ENCODE data around the gene P3H2.

The P3H2 gene

GRCh38 chr3:190065204-190065603, 55.5 kb downstream of the P3H2 start:
- Mint-ChIP-seq H3K27ac (no peak overlapping the region), H3K4me3 (no peak overlapping the region), H3K9me3 (no peaks in the 10 kb centered on the region), H3K27me3 (ENCODE audit: low read depth) (peaks cover 6% of the 10 kb centered on the region), H3K36me3 (ENCODE audit: low read depth) (no peaks in the 10 kb centered on the region), H3K4me1 (ENCODE audit: low read depth) (no peaks in the 10 kb centered on the region)
- no peak for DNase-seq (ENCODE audit: low spot score)

DNA sequence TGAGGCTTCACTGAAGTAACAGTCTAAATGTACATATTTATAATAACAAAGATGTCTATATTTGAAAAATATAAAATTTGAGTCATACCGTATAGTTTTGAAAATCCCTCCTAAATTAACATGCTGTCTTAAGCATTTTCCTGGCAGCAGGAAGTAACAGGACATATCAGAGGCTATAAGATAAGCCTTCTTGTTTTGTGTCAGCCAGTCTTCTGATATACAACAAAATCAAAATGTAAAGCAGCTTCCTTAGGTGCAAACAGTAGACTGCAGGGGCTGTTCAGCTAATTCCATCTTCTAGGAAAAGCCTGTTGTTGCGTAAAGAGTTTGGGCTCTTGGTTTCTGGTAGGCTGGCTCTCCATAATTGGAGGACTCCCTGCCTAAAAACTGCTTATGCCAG, 56.0 kb downstream of the P3H2 start:
- H3K27ac Mint-ChIP-seq, result no peak overlapping the region
- H3K27me3 Mint-ChIP-seq (ENCODE audit: low read depth), result peaks cover 6% of the 10 kb centered on the region
- no peaks in the 10 kb centered on the region for H3K9me3 Mint-ChIP-seq
- DNase-seq (ENCODE audit: low spot score), result no peak
- no peak overlapping the region for H3K4me3 Mint-ChIP-seq
- H3K4me1 Mint-ChIP-seq (ENCODE audit: low read depth), result no peaks in the 10 kb centered on the region
- H3K36me3 Mint-ChIP-seq (ENCODE audit: low read depth), result no peaks in the 10 kb centered on the region

DNA sequence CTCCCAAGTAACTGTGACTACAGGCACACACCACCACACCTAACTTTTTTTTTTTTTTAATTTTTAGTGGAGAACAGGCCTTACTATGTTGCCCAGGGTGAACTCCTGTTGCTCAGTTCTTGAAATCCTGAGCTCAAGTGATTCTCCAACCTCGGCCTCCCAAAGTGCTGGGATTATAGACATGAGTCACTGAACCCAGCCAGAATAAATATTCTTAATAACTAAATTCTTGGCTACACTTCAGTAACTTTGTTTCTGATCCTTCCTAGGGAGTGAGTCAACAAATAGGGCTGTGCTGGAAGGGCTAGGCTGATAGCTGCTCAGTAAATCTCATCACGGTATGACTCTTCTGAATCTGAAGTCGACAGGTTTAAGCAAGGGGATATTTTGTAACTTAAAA, 56.6 kb downstream of the P3H2 start:
- no peak overlapping the region for H3K4me3 Mint-ChIP-seq
- no peaks in the 10 kb centered on the region for H3K36me3 Mint-ChIP-seq (ENCODE audit: low read depth)
- H3K27ac Mint-ChIP-seq, result no peak overlapping the region
- no peaks in the 10 kb centered on the region for H3K9me3 Mint-ChIP-seq
- no peaks in the 10 kb centered on the region for H3K4me1 Mint-ChIP-seq (ENCODE audit: low read depth)
- DNase-seq (ENCODE audit: low spot score), result no peak
- peaks cover 7% of the 10 kb centered on the region for H3K27me3 Mint-ChIP-seq (ENCODE audit: low read depth)

GRCh38 chr3:190063490-190063889, 57.2 kb downstream of the P3H2 start:
- Mint-ChIP-seq H3K27ac (no peak overlapping the region), H3K9me3 (no peaks in the 10 kb centered on the region), H3K4me3 (no peak overlapping the region), H3K4me1 (ENCODE audit: low read depth) (no peaks in the 10 kb centered on the region), H3K36me3 (ENCODE audit: low read depth) (no peaks in the 10 kb centered on the region), H3K27me3 (ENCODE audit: low read depth) (peaks cover 10% of the 10 kb centered on the region)
- DNase-seq (ENCODE audit: low spot score), result no peak

GRCh38 chr3:190060192-190060775, 60.4 kb downstream of the P3H2 start:
- no peak for DNase-seq (ENCODE audit: low spot score)
- H3K4me3 Mint-ChIP-seq, result no peak overlapping the region
- no peaks in the 10 kb centered on the region for H3K36me3 Mint-ChIP-seq (ENCODE audit: low read depth)
- H3K4me1 Mint-ChIP-seq (ENCODE audit: low read depth), result no peaks in the 10 kb centered on the region
- H3K27me3 Mint-ChIP-seq (ENCODE audit: low read depth), result peaks cover 8% of the 10 kb centered on the region
- H3K9me3 Mint-ChIP-seq, result no peaks in the 10 kb centered on the region
- H3K27ac Mint-ChIP-seq, result no peak overlapping the region

DNA sequence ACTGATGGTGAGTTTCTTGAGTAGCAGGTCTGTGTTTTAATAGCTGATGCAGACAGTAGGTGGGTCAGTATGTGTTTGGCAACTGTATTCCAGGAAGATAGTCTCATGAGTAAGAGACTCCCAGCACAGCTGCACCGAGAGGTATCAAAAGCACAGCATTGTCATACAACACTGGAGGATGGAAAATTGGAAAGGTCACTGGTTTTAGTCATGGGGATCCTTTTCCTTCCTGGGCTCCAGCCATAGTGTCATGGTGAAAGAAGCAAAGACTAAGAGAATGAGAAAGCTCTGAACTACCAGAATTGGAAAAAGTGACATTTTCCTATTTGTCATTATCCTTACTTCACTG, 61.5 kb downstream of the P3H2 start:
- H3K27ac Mint-ChIP-seq, result no peak overlapping the region
- no peaks in the 10 kb centered on the region for H3K36me3 Mint-ChIP-seq (ENCODE audit: low read depth)
- no peaks in the 10 kb centered on the region for H3K9me3 Mint-ChIP-seq
- H3K4me1 Mint-ChIP-seq (ENCODE audit: low read depth), result no peaks in the 10 kb centered on the region
- DNase-seq (ENCODE audit: low spot score), result no peak
- no peak overlapping the region for H3K4me3 Mint-ChIP-seq
- peaks cover 8% of the 10 kb centered on the region for H3K27me3 Mint-ChIP-seq (ENCODE audit: low read depth)

DNA sequence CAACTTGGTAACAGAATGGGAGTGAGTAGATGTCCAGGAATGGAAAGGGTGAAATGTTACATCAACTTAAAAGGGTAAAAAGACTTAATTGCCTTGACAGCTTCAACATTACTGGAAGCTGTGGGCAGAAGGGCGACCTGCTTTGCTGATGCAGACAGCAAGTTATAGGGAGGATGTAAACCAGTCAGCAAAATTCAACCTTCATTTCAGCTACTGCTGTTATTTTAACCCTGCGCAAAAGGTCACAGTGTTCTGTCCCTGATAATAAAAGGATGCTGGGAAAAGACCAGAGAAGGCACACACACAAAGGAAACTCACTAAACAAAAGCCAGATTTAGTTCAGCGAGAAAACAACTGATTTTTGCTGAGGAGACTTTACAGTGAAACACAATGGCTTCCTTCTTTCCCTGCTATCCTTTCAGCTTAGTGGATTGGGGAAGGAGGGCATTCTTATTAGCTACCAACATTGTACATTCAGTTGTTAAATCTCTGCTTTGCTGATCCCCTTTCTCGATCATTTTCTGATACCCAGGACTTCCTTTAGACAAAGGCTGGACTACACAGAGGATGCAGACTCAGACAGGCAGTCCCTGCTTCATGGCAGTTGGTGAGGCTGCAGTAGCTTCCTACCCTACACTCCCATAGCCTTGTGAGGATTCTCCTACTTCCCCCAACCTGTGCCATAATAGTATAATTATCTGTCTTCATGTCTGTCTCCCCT, 62.0 kb downstream of the P3H2 start:
- DNase-seq (ENCODE audit: low spot score), result no peak
- Mint-ChIP-seq H3K36me3 (ENCODE audit: low read depth) (no peaks in the 10 kb centered on the region), H3K27me3 (ENCODE audit: low read depth) (peaks cover 8% of the 10 kb centered on the region), H3K4me1 (ENCODE audit: low read depth) (no peaks in the 10 kb centered on the region), H3K9me3 (no peaks in the 10 kb centered on the region), H3K4me3 (no peak overlapping the region), H3K27ac (no peak overlapping the region)

- Mint-ChIP-seq H3K9me3 (no peaks in the 10 kb centered on the region), H3K4me3 (no peak overlapping the region), H3K36me3 (ENCODE audit: low read depth) (no peaks in the 10 kb centered on the region), H3K27ac (no peak overlapping the region), H3K4me1 (ENCODE audit: low read depth) (no peaks in the 10 kb centered on the region), H3K27me3 (ENCODE audit: low read depth) (peaks cover 3% of the 10 kb centered on the region)
- no peak for DNase-seq (ENCODE audit: low spot score)
Measured at GRCh38 chr3:190056742-190057141, 64.0 kb downstream of the P3H2 start.

DNA sequence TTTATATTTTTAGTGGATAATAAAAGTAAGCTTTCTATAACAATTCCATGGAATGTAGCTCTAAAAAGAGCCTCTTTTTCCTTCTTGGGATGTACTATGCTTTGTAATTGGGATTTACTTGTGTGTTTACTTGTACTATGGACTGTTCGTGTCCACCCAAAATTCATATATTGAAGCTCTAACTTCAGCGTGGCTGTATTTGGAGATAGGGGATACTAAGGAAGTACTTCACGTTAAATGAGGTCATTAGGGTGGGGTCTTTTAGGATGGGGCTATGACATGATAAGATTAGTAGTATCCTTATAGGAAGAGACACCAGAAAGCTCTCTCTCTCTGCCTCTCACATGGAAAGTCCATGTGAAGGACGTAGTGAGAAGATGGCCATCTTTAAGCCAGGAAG, 64.9 kb downstream of the P3H2 start:
- H3K27ac Mint-ChIP-seq, result no peak overlapping the region
- no peaks in the 10 kb centered on the region for H3K36me3 Mint-ChIP-seq (ENCODE audit: low read depth)
- no peaks in the 10 kb centered on the region for H3K9me3 Mint-ChIP-seq
- H3K4me1 Mint-ChIP-seq (ENCODE audit: low read depth), result no peaks in the 10 kb centered on the region
- peaks cover 3% of the 10 kb centered on the region for H3K27me3 Mint-ChIP-seq (ENCODE audit: low read depth)
- no peak overlapping the region for H3K4me3 Mint-ChIP-seq
- no peak for DNase-seq (ENCODE audit: low spot score)

DNA sequence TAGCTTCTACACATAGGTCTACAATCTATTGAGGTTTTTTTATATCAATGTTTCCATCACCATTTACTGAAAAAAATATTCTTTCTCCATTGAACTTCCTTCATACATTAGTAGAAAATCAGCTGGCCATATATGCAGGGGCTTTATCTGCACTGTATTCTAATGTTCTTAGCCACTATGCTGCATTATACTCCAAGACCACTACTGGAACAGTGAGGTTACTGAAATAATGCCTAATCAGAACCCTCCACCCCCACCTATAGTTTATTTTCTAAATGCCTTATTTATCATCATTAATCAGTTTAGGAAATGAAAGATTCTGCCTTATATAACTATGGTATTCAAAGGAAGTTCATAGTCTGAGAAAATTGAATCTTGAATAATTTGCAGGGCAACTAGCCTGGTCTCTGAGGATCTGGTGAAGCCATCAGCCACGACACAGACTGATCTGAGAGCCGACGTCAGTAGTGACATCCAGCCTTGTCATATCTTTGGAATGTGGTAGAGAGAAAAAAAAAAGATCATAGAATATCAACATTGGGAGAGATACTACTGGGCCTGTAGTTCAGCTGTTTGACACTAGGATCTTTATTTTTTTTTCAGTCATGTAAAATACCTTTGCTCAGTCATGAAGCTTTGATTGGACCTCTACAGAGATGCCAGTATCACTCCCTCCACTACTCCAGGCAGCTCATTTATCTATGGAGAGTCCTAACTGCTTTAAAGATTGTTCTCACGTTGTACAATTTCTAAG, 66.6 kb downstream of the P3H2 start:
- Mint-ChIP-seq H3K27ac (no peak overlapping the region), H3K4me3 (no peak overlapping the region), H3K4me1 (ENCODE audit: low read depth) (no peaks in the 10 kb centered on the region), H3K27me3 (ENCODE audit: low read depth) (peaks cover 3% of the 10 kb centered on the region), H3K9me3 (no peaks in the 10 kb centered on the region), H3K36me3 (ENCODE audit: low read depth) (no peaks in the 10 kb centered on the region)
- no peak for DNase-seq (ENCODE audit: low spot score)

DNA sequence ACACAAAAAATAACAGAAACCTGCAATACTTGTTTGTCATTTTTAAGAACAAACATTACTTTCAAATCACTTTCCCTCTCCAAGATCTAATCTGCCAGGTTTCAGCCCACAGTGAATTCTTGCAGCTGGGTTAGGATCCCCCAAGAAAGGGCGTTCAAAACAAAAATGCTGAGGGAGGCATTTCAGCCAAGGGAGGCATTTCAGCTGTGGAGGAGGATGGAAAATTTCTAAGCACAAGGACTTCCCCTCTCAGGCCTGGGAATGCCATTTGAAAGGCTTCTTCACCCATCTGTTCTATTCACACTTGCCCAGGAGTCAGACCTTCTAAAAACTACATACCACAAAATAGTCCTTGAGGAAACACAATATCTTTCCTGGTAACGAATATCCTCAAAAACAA, 69.1 kb downstream of the P3H2 start:
- no peaks in the 10 kb centered on the region for H3K36me3 Mint-ChIP-seq (ENCODE audit: low read depth)
- no peak for DNase-seq (ENCODE audit: low spot score)
- no peaks in the 10 kb centered on the region for H3K9me3 Mint-ChIP-seq
- H3K27me3 Mint-ChIP-seq (ENCODE audit: low read depth), result peaks cover 8% of the 10 kb centered on the region
- no peak overlapping the region for H3K4me3 Mint-ChIP-seq
- H3K4me1 Mint-ChIP-seq (ENCODE audit: low read depth), result no peaks in the 10 kb centered on the region
- no peak overlapping the region for H3K27ac Mint-ChIP-seq

DNA sequence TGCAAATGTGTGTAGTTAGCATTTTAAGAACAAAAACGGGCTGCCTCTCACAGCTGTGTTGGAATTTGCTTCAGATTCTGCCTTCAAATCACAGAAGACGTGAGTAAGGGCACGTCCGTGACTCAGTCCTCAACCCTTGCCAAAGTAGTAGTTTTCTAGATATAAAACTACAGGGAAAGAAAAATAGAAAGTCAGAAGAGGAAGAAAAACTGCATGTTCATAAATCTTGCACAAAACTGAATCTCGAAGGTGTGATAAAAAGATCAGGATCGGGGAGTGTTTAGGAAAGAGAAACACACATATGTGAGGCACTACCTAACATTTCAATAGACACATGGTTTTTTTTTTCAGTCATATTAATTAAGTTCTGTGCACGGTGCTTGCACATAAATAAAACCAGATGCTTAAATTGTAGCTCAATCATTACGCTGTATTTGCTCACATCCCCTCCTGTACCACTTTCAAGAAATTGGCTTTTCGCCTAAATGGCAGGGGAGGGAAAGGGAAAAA, 71.7 kb downstream of the P3H2 start:
- no peak for DNase-seq (ENCODE audit: low spot score)
- Mint-ChIP-seq H3K4me3 (no peak overlapping the region), H3K27ac (no peak overlapping the region), H3K27me3 (ENCODE audit: low read depth) (peaks cover 8% of the 10 kb centered on the region), H3K36me3 (ENCODE audit: low read depth) (no peaks in the 10 kb centered on the region), H3K9me3 (no peaks in the 10 kb centered on the region), H3K4me1 (ENCODE audit: low read depth) (no peaks in the 10 kb centered on the region)

- Mint-ChIP-seq H3K36me3 (ENCODE audit: low read depth) (no peaks in the 10 kb centered on the region), H3K9me3 (no peaks in the 10 kb centered on the region), H3K4me1 (ENCODE audit: low read depth) (no peaks in the 10 kb centered on the region), H3K27me3 (ENCODE audit: low read depth) (peaks cover 15% of the 10 kb centered on the region), H3K4me3 (no peak overlapping the region), H3K27ac (no peak overlapping the region)
- DNase-seq (ENCODE audit: low spot score), result no peak
Measured at GRCh38 chr3:190044974-190045373, 75.7 kb downstream of the P3H2 start.

GRCh38 chr3:190044142-190044541, 76.6 kb downstream of the P3H2 start:
- H3K36me3 Mint-ChIP-seq (ENCODE audit: low read depth), result no peaks in the 10 kb centered on the region
- no peaks in the 10 kb centered on the region for H3K9me3 Mint-ChIP-seq
- DNase-seq (ENCODE audit: low spot score), result no peak
- no peak overlapping the region for H3K27ac Mint-ChIP-seq
- peaks cover 15% of the 10 kb centered on the region for H3K27me3 Mint-ChIP-seq (ENCODE audit: low read depth)
- no peak overlapping the region for H3K4me3 Mint-ChIP-seq
- no peaks in the 10 kb centered on the region for H3K4me1 Mint-ChIP-seq (ENCODE audit: low read depth)
